ENCODE measurements around the gene SLC22A3.
"Not testable (repeated sequence)": the region's sequence is repeated elsewhere in the genome, so short reads cannot be mapped to it uniquely, and the experiment has no call there.

SLC22A3 gene

GRCh38 chr6:160367798-160368547, 19.8 kb downstream of the SLC22A3 start:
- DNase-seq, result no peak
- no peaks in the 10 kb centered on the region for H3K4me1 Mint-ChIP-seq
- TF ChIP-seq CTCF (IDR thresholded peaks at IDR 0.05), result no peak
- no peaks in the 10 kb centered on the region for H3K36me3 Mint-ChIP-seq (ENCODE audit: low read depth)
- H3K27me3 Mint-ChIP-seq (ENCODE audit: low read depth, poor library complexity), result peaks cover 7% of the 10 kb centered on the region
- H3K9me3 Mint-ChIP-seq, result peaks cover 14% of the 10 kb centered on the region
- H3K4me3 Mint-ChIP-seq, result no peak overlapping the region
- no peak overlapping the region for H3K27ac Mint-ChIP-seq

GRCh38 chr6:160368670-160369069, 20.5 kb downstream of the SLC22A3 start:
- H3K36me3 Mint-ChIP-seq (ENCODE audit: low read depth), result no peaks in the 10 kb centered on the region
- H3K4me3 Mint-ChIP-seq, result no peak overlapping the region
- TF ChIP-seq CTCF (IDR thresholded peaks at IDR 0.05), result no peak
- peaks cover 8% of the 10 kb centered on the region for H3K27me3 Mint-ChIP-seq (ENCODE audit: low read depth, poor library complexity)
- no peak for DNase-seq
- H3K4me1 Mint-ChIP-seq, result no peaks in the 10 kb centered on the region
- H3K27ac Mint-ChIP-seq, result no peak overlapping the region
- H3K9me3 Mint-ChIP-seq, result peaks cover 21% of the 10 kb centered on the region

GRCh38 chr6:160373601-160374000, 25.4 kb downstream of the SLC22A3 start:
- not testable (repeated sequence) for H3K36me3 Mint-ChIP-seq (ENCODE audit: low read depth); H3K4me1 Mint-ChIP-seq; H3K4me3 Mint-ChIP-seq; DNase-seq; H3K27ac Mint-ChIP-seq
- peaks cover 21% of the 10 kb centered on the region for H3K9me3 Mint-ChIP-seq
- peaks cover 19% of the 10 kb centered on the region for H3K27me3 Mint-ChIP-seq (ENCODE audit: low read depth, poor library complexity)

- H3K9me3 Mint-ChIP-seq, result peaks cover 21% of the 10 kb centered on the region
- H3K27ac Mint-ChIP-seq, result no peak overlapping the region
- no peak for DNase-seq
- H3K27me3 Mint-ChIP-seq (ENCODE audit: low read depth, poor library complexity), result peaks cover 19% of the 10 kb centered on the region
- H3K36me3 Mint-ChIP-seq (ENCODE audit: low read depth), result no peaks in the 10 kb centered on the region
- no peak overlapping the region for H3K4me3 Mint-ChIP-seq
- no peak for TF ChIP-seq CTCF (IDR thresholded peaks at IDR 0.05)
- no peaks in the 10 kb centered on the region for H3K4me1 Mint-ChIP-seq
These were observed 26.8 kb downstream of the SLC22A3 start for GRCh38 chr6:160374836-160375560.

- no peak overlapping the region for H3K4me3 Mint-ChIP-seq
- DNase-seq, result no peak
- H3K4me1 Mint-ChIP-seq, result no peaks in the 10 kb centered on the region
- H3K36me3 Mint-ChIP-seq (ENCODE audit: low read depth), result no peaks in the 10 kb centered on the region
- H3K27ac Mint-ChIP-seq, result no peak overlapping the region
- TF ChIP-seq CTCF (IDR thresholded peaks at IDR 0.05), result no peak
- H3K9me3 Mint-ChIP-seq, result peaks cover 21% of the 10 kb centered on the region
- H3K27me3 Mint-ChIP-seq (ENCODE audit: low read depth, poor library complexity), result peaks cover 16% of the 10 kb centered on the region
These were observed 27.4 kb downstream of the SLC22A3 start for GRCh38 chr6:160375561-160375949.

GRCh38 chr6:160376445-160376844, 28.3 kb downstream of the SLC22A3 start:
- TF ChIP-seq CTCF (IDR thresholded peaks at IDR 0.05), result no peak
- H3K27me3 Mint-ChIP-seq (ENCODE audit: low read depth, poor library complexity), result peaks cover 16% of the 10 kb centered on the region
- DNase-seq, result no peak
- H3K9me3 Mint-ChIP-seq, result peaks cover 21% of the 10 kb centered on the region
- H3K36me3 Mint-ChIP-seq (ENCODE audit: low read depth), result no peaks in the 10 kb centered on the region
- H3K27ac Mint-ChIP-seq, result no peak overlapping the region
- no peak overlapping the region for H3K4me3 Mint-ChIP-seq
- H3K4me1 Mint-ChIP-seq, result no peaks in the 10 kb centered on the region

All from nephron progenitor cell (in vitro differentiated cells).